Measurements from ENCODE around the gene C3orf18. TPM values are rescaled to one million over a fixed set of nuclear protein-coding genes. Genes with fewer than 3 reads are reported as not detected.

Gene C3orf18
- total and polyA plus RNA-seq, 10 of the 15 experiments (the other 5 are each of a cell fraction or from before 2014, with no cell fraction given): 0.06 to 3.2 (median 0.66) TPM

- Histone ChIP-seq H3K27me3 (replicated peaks in 1 of 2; ENCODE audit: control insufficient read depth in 2 of 2, insufficient read depth in 2 of 2, low read length in 1 of 2) (no peaks in the 10 kb centered on the region), H3K4me2 (ENCODE audit: control insufficient read depth, insufficient read depth) (no peak overlapping the region), H2AFZ (ENCODE audit: control insufficient read depth, low read depth, low read length) (no peak overlapping the region), H3K79me2 (ENCODE audit: control insufficient read depth, insufficient read depth, low read length) (no peaks in the 10 kb centered on the region), H3K4me3 (no peak overlapping the region), H3K9me3 (replicated peaks; ENCODE audit: control insufficient read depth, insufficient read depth, low read length) (no peaks in the 10 kb centered on the region), H3K4me1 (ENCODE audit: control insufficient read depth, insufficient read depth, low read length) (peaks cover 14% of the 10 kb centered on the region), H3K36me3 (ENCODE audit: control insufficient read depth in 2 of 2, insufficient read depth in 2 of 2, low read length in 1 of 2) (no peaks in the 10 kb centered on the region), H3K9ac (ENCODE audit: control insufficient read depth, insufficient read depth, low read length) (no peak overlapping the region), H4K20me1 (ENCODE audit: control insufficient read depth, insufficient read depth) (no peaks in the 10 kb centered on the region), H3K27ac (ENCODE audit: control insufficient read depth, insufficient read depth) (no peak overlapping the region)
- no TSS peak for BruUV-seq (replicated peaks)
- no peak for ATAC-seq
- peak; percentile 21 for TF ChIP-seq USF1 (IDR thresholded peaks at IDR 0.05; ENCODE audit: borderline replicate concordance, extremely low read length, insufficient read depth, low read depth, low read length)
- no peak for TF ChIP-seq HCFC1 (IDR thresholded peaks at IDR 0.05; ENCODE audit: low read length)
- ChIA-PET POLR2A (interaction anchor here (2.3 to 7.6 kb wide), 2 partner anchors 9 to 12 kb away, joined by 6 to 65 read pairs; partner anchors contain the start of gene CISH), CTCF (interaction anchor here (1.2 to 4.8 kb wide), 5 partner anchors 8 to 1374 kb away, joined by 3 to 42 read pairs (median 4); partner anchors contain the start of genes ABHD14B and HEMK1), RAD21 (ENCODE audit: unreplicated experiment) (interaction anchor here (1.4 to 1.7 kb wide), 2 partner anchors 9 to 13 kb away, joined by 4 to 9 read pairs; partner anchors contain the start of gene CISH), SMC1A (ENCODE audit: uncharacterized antibody, unreplicated experiment) (interaction anchor here (1.0 to 1.1 kb wide), 3 partner anchors 9 to 13 kb away, joined by 4 to 5 read pairs (median 4); partner anchors contain the start of gene CISH)
- in situ Hi-C loops (cut with MboI) (no loop called here), intact Hi-C loops (cut with micrococcal nuclease; ENCODE audit: unreplicated experiment) (no loop called here)
- no peak for FAIRE-seq
- WGBS (ENCODE audit: insufficient coverage, insufficient replicate concordance, low lambda C conversion rate, missing lambda C conversion rate): 41% methylated on average over 6 of the region's 6 CpGs
- no peak for DNase-seq (ENCODE audit: low read depth, low spot score)
Measured at GRCh38 chr3:50599115-50599715, 31.7 kb upstream of the C3orf18 start.

GRCh38 chr3:50594253-50594785, 26.8 kb upstream of the C3orf18 start:
- POLR2A ChIA-PET: interaction anchor here (1.0 to 1.6 kb wide), 2 partner anchors 14 to 26 kb away, joined by 3 to 7 read pairs; partner anchors contain the start of gene C3orf18
- no peaks in the 10 kb centered on the region for H3K9me3 ChIP-seq (replicated peaks; ENCODE audit: control insufficient read depth, insufficient read depth, low read length)
- ATAC-seq: no peak
- TF ChIP-seq SRF (IDR thresholded peaks at IDR 0.05; ENCODE audit: low read depth in 2 of 2, low read length in 2 of 2) (no peak), CEBPZ (IDR thresholded peaks at IDR 0.05; ENCODE audit: low read depth, low read length) (no peak), ZNF384 (IDR thresholded peaks at IDR 0.05; ENCODE audit: borderline replicate concordance, low read depth, low read length) (no peak)
- TF ChIP-seq, protein P1, sequence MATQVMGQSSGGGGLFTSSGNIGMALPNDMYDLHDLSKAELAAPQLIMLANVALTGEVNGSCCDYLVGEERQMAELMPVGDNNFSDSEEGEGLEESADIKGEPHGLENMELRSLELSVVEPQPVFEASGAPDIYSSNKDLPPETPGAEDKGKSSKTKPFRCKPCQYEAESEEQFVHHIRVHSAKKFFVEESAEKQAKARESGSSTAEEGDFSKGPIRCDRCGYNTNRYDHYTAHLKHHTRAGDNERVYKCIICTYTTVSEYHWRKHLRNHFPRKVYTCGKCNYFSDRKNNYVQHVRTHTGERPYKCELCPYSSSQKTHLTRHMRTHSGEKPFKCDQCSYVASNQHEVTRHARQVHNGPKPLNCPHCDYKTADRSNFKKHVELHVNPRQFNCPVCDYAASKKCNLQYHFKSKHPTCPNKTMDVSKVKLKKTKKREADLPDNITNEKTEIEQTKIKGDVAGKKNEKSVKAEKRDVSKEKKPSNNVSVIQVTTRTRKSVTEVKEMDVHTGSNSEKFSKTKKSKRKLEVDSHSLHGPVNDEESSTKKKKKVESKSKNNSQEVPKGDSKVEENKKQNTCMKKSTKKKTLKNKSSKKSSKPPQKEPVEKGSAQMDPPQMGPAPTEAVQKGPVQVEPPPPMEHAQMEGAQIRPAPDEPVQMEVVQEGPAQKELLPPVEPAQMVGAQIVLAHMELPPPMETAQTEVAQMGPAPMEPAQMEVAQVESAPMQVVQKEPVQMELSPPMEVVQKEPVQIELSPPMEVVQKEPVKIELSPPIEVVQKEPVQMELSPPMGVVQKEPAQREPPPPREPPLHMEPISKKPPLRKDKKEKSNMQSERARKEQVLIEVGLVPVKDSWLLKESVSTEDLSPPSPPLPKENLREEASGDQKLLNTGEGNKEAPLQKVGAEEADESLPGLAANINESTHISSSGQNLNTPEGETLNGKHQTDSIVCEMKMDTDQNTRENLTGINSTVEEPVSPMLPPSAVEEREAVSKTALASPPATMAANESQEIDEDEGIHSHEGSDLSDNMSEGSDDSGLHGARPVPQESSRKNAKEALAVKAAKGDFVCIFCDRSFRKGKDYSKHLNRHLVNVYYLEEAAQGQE (IDR thresholded peaks at IDR 0.05; ENCODE audit: low read depth, low read length): no peak

More at GRCh38 chr3:50594253-50594785, 26.8 kb upstream of the C3orf18 start:
- RAD21 ChIA-PET (ENCODE audit: unreplicated experiment): interaction anchor here (6.9 kb wide), 1 partner anchor 23 kb away, joined by 96 read pairs; the partner anchor contains the start of gene HEMK1
- H3K4me3 ChIP-seq: no peak overlapping the region
- H3K36me3 ChIP-seq (ENCODE audit: control insufficient read depth in 2 of 2, insufficient read depth in 2 of 2, low read length in 1 of 2): no peaks in the 10 kb centered on the region
- no peaks in the 10 kb centered on the region for H4K20me1 ChIP-seq (ENCODE audit: control insufficient read depth, insufficient read depth)
- H3K4me1 ChIP-seq (ENCODE audit: control insufficient read depth, insufficient read depth, low read length): peaks cover 20% of the 10 kb centered on the region
- FAIRE-seq: no peak
- H3K27ac ChIP-seq (ENCODE audit: control insufficient read depth, insufficient read depth): no peak overlapping the region
- H3K79me2 ChIP-seq (ENCODE audit: control insufficient read depth, insufficient read depth, low read length): no peaks in the 10 kb centered on the region
- H3K4me2 ChIP-seq (ENCODE audit: control insufficient read depth, insufficient read depth): no peak overlapping the region
- CTCF ChIA-PET: interaction anchor here (0.6 to 11.1 kb wide), 3 partner anchors 20 to 832 kb away, joined by 3 to 317 read pairs (median 164); partner anchors contain the start of genes C3orf18, CISH, HEMK1 and MAPKAPK3
- in situ Hi-C loops (cut with MboI): no loop called here
- 0% methylated on average over 2 of the region's 2 CpGs for WGBS (ENCODE audit: insufficient coverage, insufficient replicate concordance, low lambda C conversion rate, missing lambda C conversion rate)
- no peaks in the 10 kb centered on the region for H3K27me3 ChIP-seq (replicated peaks in 1 of 2; ENCODE audit: control insufficient read depth in 2 of 2, insufficient read depth in 2 of 2, low read length in 1 of 2)
- intact Hi-C loops (cut with micrococcal nuclease; ENCODE audit: unreplicated experiment): no loop called here
- H3K9ac ChIP-seq (ENCODE audit: control insufficient read depth, insufficient read depth, low read length): no peak overlapping the region
- BruUV-seq (replicated peaks): no TSS peak
- H2AFZ ChIP-seq (ENCODE audit: control insufficient read depth, low read depth, low read length): no peak overlapping the region; the same call in 1 of the 2 replicates
- SMC1A ChIA-PET (ENCODE audit: uncharacterized antibody, unreplicated experiment): interaction anchor here (8.1 to 10.0 kb wide), 2 partner anchors 19 to 22 kb away, joined by 93 to 186 read pairs; partner anchors contain the start of genes CISH, HEMK1 and MAPKAPK3
- DNase-seq (ENCODE audit: low read depth, low spot score): no peak
